ENCODE results near the gene CAPG.

CAPG gene

DNA sequence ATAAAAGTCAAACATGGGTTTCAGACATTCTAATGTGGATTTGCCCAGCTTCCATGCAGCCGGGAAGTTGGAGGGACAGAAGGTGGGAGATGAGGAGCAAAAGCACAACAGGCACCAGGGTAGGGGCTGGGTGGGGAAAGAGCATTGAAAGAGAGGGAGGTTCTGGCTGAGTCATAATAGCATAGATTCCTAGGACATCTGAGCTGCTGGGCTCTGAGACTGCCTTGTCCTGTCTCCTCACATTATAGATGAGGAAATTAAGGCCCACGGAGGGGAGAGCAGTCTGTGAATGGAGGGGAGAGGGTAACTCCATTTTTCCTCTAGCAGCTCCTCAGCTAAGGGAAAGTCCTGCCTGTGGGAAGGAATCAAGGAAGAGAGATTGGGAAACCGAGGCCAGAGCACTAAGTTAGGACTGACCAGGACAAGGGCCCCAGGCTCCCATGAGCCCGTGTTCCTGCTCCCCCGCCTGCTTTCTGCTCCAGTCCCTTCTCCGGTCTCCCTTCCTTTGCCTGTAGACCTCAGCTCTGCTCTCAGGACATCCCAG lies 34.5 kb upstream of the CAPG start:
- TF ChIP-seq, protein P1, sequence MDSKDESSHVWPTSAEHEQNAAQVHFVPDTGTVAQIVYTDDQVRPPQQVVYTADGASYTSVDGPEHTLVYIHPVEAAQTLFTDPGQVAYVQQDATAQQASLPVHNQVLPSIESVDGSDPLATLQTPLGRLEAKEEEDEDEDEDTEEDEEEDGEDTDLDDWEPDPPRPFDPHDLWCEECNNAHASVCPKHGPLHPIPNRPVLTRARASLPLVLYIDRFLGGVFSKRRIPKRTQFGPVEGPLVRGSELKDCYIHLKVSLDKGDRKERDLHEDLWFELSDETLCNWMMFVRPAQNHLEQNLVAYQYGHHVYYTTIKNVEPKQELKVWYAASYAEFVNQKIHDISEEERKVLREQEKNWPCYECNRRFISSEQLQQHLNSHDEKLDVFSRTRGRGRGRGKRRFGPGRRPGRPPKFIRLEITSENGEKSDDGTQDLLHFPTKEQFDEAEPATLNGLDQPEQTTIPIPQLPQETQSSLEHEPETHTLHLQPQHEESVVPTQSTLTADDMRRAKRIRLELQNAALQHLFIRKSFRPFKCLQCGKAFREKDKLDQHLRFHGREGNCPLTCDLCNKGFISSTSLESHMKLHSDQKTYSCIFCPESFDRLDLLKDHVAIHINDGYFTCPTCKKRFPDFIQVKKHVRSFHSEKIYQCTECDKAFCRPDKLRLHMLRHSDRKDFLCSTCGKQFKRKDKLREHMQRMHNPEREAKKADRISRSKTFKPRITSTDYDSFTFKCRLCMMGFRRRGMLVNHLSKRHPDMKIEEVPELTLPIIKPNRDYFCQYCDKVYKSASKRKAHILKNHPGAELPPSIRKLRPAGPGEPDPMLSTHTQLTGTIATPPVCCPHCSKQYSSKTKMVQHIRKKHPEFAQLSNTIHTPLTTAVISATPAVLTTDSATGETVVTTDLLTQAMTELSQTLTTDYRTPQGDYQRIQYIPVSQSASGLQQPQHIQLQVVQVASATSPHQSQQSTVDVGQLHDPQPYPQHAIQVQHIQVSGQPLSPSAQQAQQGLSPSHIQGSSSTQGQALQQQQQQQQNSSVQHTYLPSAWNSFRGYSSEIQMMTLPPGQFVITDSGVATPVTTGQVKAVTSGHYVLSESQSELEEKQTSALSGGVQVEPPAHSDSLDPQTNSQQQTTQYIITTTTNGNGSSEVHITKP (tag by site-specific recombination; IDR thresholded peaks at IDR 0.05) = peak; percentile 82
- TF ChIP-seq ZNF398 (tag by site-specific recombination; IDR thresholded peaks at IDR 0.05) = 0 out of 2 replicates have a peak, but pooled peaks have one; percentile 12
- no peak for TF ChIP-seq ZNF560 (tag by site-specific recombination; IDR thresholded peaks at IDR 0.05; ENCODE audit: borderline replicate concordance)
- Histone ChIP-seq H3K4me3 (ENCODE audit: low read depth, low read length) (no peak overlapping the region), H3K27ac (ENCODE audit: extremely low read depth, low read depth, low read length) (no peak overlapping the region), H3K4me1 (ENCODE audit: control insufficient read depth, insufficient read depth, low read length) (no peaks in the 10 kb centered on the region; the same call in 1 of the 2 replicates), H3K9me3 (ENCODE audit: control insufficient read depth, insufficient read depth, low read depth, low read length) (no peaks in the 10 kb centered on the region), H3K36me3 (ENCODE audit: control insufficient read depth in 2 of 2, insufficient read depth in 1 of 2, low read length in 2 of 2) (no peaks in the 10 kb centered on the region)
- POLR2A ChIA-PET = interaction anchor here (1.0 to 3.2 kb wide), 3 partner anchors 90 to 116 kb away, joined by 5 to 56 read pairs (median 8); partner anchors contain the start of genes ELMOD3, GGCX, MAT2A and RETSAT
- CTCF ChIA-PET = no interaction called here

GRCh38 chr2:85441864-85442263 lies 31.7 kb upstream of the CAPG start:
- no peak overlapping the region for H3K27ac ChIP-seq (ENCODE audit: extremely low read depth, low read depth, low read length)
- POLR2A ChIA-PET = interaction anchor here (0.5 to 1.3 kb wide), 2 partner anchors 97 to 174 kb away, joined by 3 to 4 read pairs; partner anchors contain the start of gene MAT2A
- CTCF ChIA-PET = interaction anchor here (0.7 to 1.3 kb wide), 3 partner anchors 21 to 105 kb away, joined by 3 to 4 read pairs (median 3); no protein-coding TSS in a partner anchor

More at GRCh38 chr2:85441864-85442263, 31.7 kb upstream of the CAPG start:
- Histone ChIP-seq H3K36me3 (ENCODE audit: control insufficient read depth in 2 of 2, insufficient read depth in 1 of 2, low read length in 2 of 2) (no peaks in the 10 kb centered on the region), H3K9me3 (ENCODE audit: control insufficient read depth, insufficient read depth, low read depth, low read length) (no peaks in the 10 kb centered on the region), H3K4me1 (ENCODE audit: control insufficient read depth, insufficient read depth, low read length) (peaks cover 6% of the 10 kb centered on the region), H3K4me3 (ENCODE audit: low read depth, low read length) (no peak overlapping the region)
- TF ChIP-seq ZNF623 (tag by site-specific recombination; IDR thresholded peaks at IDR 0.05) = no peak
- no peak for TF ChIP-seq ZSCAN30 (tag by site-specific recombination; IDR thresholded peaks at IDR 0.05)
- TF ChIP-seq ZBTB20 (tag by site-specific recombination; IDR thresholded peaks at IDR 0.05) = no peak
- TF ChIP-seq RBAK (tag by site-specific recombination; IDR thresholded peaks at IDR 0.05) = no peak
- TF ChIP-seq, protein P2, sequence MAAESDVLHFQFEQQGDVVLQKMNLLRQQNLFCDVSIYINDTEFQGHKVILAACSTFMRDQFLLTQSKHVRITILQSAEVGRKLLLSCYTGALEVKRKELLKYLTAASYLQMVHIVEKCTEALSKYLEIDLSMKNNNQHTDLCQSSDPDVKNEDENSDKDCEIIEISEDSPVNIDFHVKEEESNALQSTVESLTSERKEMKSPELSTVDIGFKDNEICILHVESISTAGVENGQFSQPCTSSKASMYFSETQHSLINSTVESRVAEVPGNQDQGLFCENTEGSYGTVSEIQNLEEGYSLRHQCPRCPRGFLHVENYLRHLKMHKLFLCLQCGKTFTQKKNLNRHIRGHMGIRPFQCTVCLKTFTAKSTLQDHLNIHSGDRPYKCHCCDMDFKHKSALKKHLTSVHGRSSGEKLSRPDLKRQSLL (tag by site-specific recombination; IDR thresholded peaks at IDR 0.05) = no peak
- TF ChIP-seq ZNF544 (tag by site-specific recombination; IDR thresholded peaks at IDR 0.05) = no peak
- TF ChIP-seq, protein P3, sequence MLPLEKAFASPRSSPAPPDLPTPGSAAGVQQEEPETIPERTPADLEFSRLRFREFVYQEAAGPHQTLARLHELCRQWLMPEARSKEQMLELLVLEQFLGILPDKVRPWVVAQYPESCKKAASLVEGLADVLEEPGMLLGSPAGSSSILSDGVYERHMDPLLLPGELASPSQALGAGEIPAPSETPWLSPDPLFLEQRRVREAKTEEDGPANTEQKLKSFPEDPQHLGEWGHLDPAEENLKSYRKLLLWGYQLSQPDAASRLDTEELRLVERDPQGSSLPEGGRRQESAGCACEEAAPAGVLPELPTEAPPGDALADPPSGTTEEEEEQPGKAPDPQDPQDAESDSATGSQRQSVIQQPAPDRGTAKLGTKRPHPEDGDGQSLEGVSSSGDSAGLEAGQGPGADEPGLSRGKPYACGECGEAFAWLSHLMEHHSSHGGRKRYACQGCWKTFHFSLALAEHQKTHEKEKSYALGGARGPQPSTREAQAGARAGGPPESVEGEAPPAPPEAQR (tag by site-specific recombination; IDR thresholded peaks at IDR 0.05) = no peak
- no peak for TF ChIP-seq ZNF560 (tag by site-specific recombination; IDR thresholded peaks at IDR 0.05; ENCODE audit: borderline replicate concordance)
- TF ChIP-seq ZSCAN16 (tag by site-specific recombination; IDR thresholded peaks at IDR 0.05) = no peak
- TF ChIP-seq, protein P4, sequence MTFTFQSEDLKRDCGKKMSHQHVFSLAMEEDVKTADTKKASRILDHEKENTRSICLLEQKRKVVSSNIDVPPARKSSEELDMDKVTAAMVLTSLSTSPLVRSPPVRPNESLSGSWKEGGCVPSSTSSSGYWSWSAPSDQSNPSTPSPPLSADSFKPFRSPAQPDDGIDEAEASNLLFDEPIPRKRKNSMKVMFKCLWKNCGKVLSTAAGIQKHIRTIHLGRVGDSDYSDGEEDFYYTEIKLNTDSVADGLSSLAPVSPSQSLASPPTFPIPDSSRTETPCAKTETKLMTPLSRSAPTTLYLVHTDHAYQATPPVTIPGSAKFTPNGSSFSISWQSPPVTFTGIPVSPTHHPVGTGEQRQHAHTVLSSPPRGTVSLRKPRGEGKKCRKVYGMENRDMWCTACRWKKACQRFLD (tag by site-specific recombination; IDR thresholded peaks at IDR 0.05) = no peak
- TF ChIP-seq ZNF48 (tag by site-specific recombination; IDR thresholded peaks at IDR 0.05) = no peak
- TF ChIP-seq ZNF239 (tag by site-specific recombination; IDR thresholded peaks at IDR 0.05) = no peak
- TF ChIP-seq ZNF341 (tag by site-specific recombination; IDR thresholded peaks at IDR 0.05; ENCODE audit: low read depth) = no peak
- TF ChIP-seq EGR2 (tag by site-specific recombination; IDR thresholded peaks at IDR 0.05; ENCODE audit: low read depth) = no peak
- TF ChIP-seq ZBTB7A (tag by site-specific recombination; IDR thresholded peaks at IDR 0.05; ENCODE audit: low read depth) = no peak
- TF ChIP-seq ZNF24 (tag by site-specific recombination; IDR thresholded peaks at IDR 0.05) = no peak
- TF ChIP-seq ZBTB10 (tag by site-specific recombination; IDR thresholded peaks at IDR 0.05) = no peak
- no peak for TF ChIP-seq REPIN1 (tag by site-specific recombination; IDR thresholded peaks at IDR 0.05; ENCODE audit: low read depth)

All from HEK293 (cell line).